ENCODE measurements around the gene HK1.
"Not testable (repeated sequence)": the region's sequence is repeated elsewhere in the genome, so short reads cannot be mapped to it uniquely, and the experiment has no call there.

HK1 gene

GRCh38 chr10:69319841-69320316, 41.6 kb downstream of the HK1 start:
- no peaks in the 10 kb centered on the region for H3K36me3 ChIP-seq (ENCODE audit: control insufficient read depth, insufficient read depth, low read length)
- H3K4me2 ChIP-seq (ENCODE audit: low read length), result peak overlapping the region; percentile 93
- H3K27me3 ChIP-seq (ENCODE audit: control insufficient read depth, insufficient read depth, low read length), result no peaks in the 10 kb centered on the region
- H3K4me3 ChIP-seq (ENCODE audit: low read depth, low read length), result peak overlapping the region; percentile 92
- peak overlapping the region; percentile 27 for H3K27ac ChIP-seq
- no peaks in the 10 kb centered on the region for H3K9me3 ChIP-seq (ENCODE audit: control insufficient read depth, low read length)
- H3K4me1 ChIP-seq, result peaks cover 5% of the 10 kb centered on the region
- no peak for TF ChIP-seq CTCF (IDR thresholded peaks at IDR 0.05)
- no peak overlapping the region for H3K9ac ChIP-seq
- no peak overlapping the region for H2AFZ ChIP-seq
- H3K79me2 ChIP-seq, result peaks cover 43% of the 10 kb centered on the region

- H3K79me2 ChIP-seq, result peaks cover 43% of the 10 kb centered on the region
- no peaks in the 10 kb centered on the region for H3K27me3 ChIP-seq (ENCODE audit: control insufficient read depth, insufficient read depth, low read length)
- no peak overlapping the region for H3K27ac ChIP-seq
- H3K9ac ChIP-seq, result no peak overlapping the region
- no peak for TF ChIP-seq CTCF (IDR thresholded peaks at IDR 0.05)
- H2AFZ ChIP-seq, result no peak overlapping the region
- no peak overlapping the region for H3K4me2 ChIP-seq (ENCODE audit: low read length)
- H3K4me3 ChIP-seq (ENCODE audit: low read depth, low read length), result no peak overlapping the region
- no peaks in the 10 kb centered on the region for H3K36me3 ChIP-seq (ENCODE audit: control insufficient read depth, insufficient read depth, low read length)
- H3K9me3 ChIP-seq (ENCODE audit: control insufficient read depth, low read length), result no peaks in the 10 kb centered on the region
- H3K4me1 ChIP-seq, result peaks cover 5% of the 10 kb centered on the region
Measured at GRCh38 chr10:69320521-69320920, 42.2 kb downstream of the HK1 start.

- no peaks in the 10 kb centered on the region for H3K27me3 ChIP-seq (ENCODE audit: control insufficient read depth, insufficient read depth, low read length)
- H3K9ac ChIP-seq, result no peak overlapping the region
- no peak overlapping the region for H2AFZ ChIP-seq
- no peak for TF ChIP-seq CTCF (IDR thresholded peaks at IDR 0.05)
- no peak overlapping the region for H3K4me2 ChIP-seq (ENCODE audit: low read length)
- H3K36me3 ChIP-seq (ENCODE audit: control insufficient read depth, insufficient read depth, low read length), result no peaks in the 10 kb centered on the region
- no peak overlapping the region for H3K27ac ChIP-seq
- H3K79me2 ChIP-seq, result peaks cover 43% of the 10 kb centered on the region
- H3K9me3 ChIP-seq (ENCODE audit: control insufficient read depth, low read length), result no peaks in the 10 kb centered on the region
- H3K4me1 ChIP-seq, result peaks cover 5% of the 10 kb centered on the region
- H3K4me3 ChIP-seq (ENCODE audit: low read depth, low read length), result no peak overlapping the region
Measured at GRCh38 chr10:69321039-69321715, 42.9 kb downstream of the HK1 start.

GRCh38 chr10:69321865-69322264, 43.6 kb downstream of the HK1 start:
- Histone ChIP-seq H3K79me2 (peaks cover 43% of the 10 kb centered on the region), H3K9ac (no peak overlapping the region), H3K4me3 (ENCODE audit: low read depth, low read length) (no peak overlapping the region), H3K9me3 (ENCODE audit: control insufficient read depth, low read length) (no peaks in the 10 kb centered on the region), H3K27me3 (ENCODE audit: control insufficient read depth, insufficient read depth, low read length) (no peaks in the 10 kb centered on the region), H3K4me2 (ENCODE audit: low read length) (no peak overlapping the region), H3K4me1 (peaks cover 5% of the 10 kb centered on the region), H3K36me3 (ENCODE audit: control insufficient read depth, insufficient read depth, low read length) (no peaks in the 10 kb centered on the region), H3K27ac (no peak overlapping the region), H2AFZ (no peak overlapping the region)
- TF ChIP-seq CTCF (IDR thresholded peaks at IDR 0.05), result no peak

- peaks cover 43% of the 10 kb centered on the region for H3K79me2 ChIP-seq
- not testable (repeated sequence) for H3K36me3 ChIP-seq (ENCODE audit: control insufficient read depth, insufficient read depth, low read length); H3K9me3 ChIP-seq (ENCODE audit: control insufficient read depth, low read length); H2AFZ ChIP-seq; H3K9ac ChIP-seq; H3K27ac ChIP-seq; H3K4me3 ChIP-seq (ENCODE audit: low read depth, low read length); H3K4me2 ChIP-seq (ENCODE audit: low read length); H3K27me3 ChIP-seq (ENCODE audit: control insufficient read depth, insufficient read depth, low read length); H3K4me1 ChIP-seq
Measured at GRCh38 chr10:69322346-69322745, 44.0 kb downstream of the HK1 start.

All from parathyroid adenoma (tissue), 2 donors.